ENCODE data around the gene SIGLEC12.

SIGLEC12 gene

GRCh38 chr19:51501594-51502263 is at the start of gene SIGLEC12:
TSS of gene SIGLEC12 (minus strand) at chr19:51501800. CDS start at chr19:51501733, 67 bp downstream.
- no peak for DNase-seq (ENCODE audit: low spot score)

DNA sequence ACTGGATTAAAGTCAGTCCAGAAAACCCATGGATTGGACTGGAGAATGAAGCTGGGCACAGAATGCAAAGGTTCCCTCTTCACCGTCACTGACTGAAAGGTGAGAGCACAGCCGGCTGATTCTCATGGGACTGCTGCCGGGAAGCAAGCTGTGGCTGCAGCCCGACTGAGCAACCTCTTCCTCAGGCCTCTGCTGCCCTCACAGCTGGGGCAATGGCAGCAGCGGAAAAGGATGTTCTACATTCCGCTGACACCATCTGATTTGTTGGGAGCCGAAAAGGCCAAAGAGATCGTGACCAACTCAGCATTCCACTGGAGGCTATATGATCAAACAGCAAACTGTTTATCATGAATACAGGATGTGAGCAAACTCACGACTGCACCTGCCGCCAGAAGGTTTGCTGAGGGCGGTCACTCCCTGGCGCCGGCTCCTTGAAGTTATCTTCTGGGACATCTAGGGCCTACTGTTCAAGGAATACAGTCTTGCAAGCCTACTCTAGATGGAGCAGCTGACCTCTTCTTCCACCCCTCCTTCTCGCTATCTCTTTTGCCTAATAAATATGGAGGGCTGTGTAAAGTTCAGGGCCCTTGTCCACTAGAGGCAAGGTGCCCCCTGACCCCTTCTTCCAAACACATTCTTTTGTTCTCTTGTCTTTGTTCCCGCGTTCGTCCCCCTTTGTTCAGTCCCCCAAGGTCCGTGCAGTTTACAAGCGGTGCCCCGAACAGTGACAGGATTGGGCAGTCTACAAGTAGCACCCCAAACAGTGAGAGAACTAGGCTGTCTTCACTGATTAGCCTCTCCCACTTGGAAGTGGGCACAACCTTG is 49.5 kb upstream of the SIGLEC12 start:
- DNase-seq (ENCODE audit: low spot score), result no peak

- DNase-seq (ENCODE audit: low spot score), result no peak
These were observed 48.1 kb upstream of the SIGLEC12 start for GRCh38 chr19:51549533-51550324.

DNA sequence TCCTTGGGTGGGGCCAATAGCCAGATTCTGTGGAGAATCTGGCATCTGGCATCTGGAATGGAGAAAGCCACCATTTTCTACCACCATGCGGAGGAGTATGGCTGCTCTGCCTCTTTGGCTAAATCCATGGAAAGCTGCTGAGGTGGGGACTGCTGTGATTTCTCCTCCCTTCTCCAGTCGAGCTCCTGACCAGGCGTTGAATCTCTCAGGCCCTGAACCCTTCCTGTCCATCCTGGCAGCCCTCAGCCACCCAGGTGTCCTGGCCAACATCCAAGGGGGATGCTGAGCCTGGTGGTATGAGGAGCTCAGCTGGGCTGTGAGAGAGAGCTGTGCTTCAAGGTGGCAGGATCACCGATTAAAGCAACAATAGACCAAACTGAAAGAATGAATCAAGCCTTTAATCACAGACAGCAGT is 47.3 kb upstream of the SIGLEC12 start:
- no peak for DNase-seq (ENCODE audit: low spot score)

- no peak for DNase-seq (ENCODE audit: low spot score)
These were observed 46.6 kb upstream of the SIGLEC12 start for GRCh38 chr19:51548213-51548651.

- no peak for DNase-seq (ENCODE audit: low spot score)
These were observed 46.0 kb upstream of the SIGLEC12 start for GRCh38 chr19:51547397-51548212.

- DNase-seq (ENCODE audit: low spot score), result no peak
These were observed 45.2 kb upstream of the SIGLEC12 start for GRCh38 chr19:51546650-51547396.

DNA sequence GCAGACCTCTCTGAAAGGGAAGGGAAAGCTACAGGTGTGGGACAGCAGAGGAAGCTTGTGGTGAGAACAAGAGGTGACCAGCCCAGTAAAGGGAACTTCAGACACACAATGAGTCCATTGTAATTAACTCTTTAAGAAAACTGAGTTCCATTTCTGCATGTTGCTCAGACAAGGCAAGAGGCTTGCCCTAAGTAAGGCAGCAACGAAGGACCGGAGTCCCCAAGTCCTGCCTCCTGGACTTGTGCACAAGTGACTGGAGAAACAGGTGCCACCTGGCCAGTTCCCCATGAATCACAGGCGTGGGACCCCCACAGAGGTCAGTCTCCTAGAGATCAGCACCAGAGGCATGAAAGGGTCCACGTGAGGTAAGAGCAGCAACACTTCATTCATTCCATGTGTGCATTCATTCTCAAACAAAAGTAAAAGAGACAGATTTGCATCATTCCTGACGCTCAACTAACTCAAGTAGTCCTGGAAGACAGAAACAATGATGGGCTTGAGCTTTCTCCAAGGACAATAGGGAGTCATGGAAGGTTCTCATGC is 44.6 kb upstream of the SIGLEC12 start:
- DNase-seq (ENCODE audit: low spot score), result no peak

GRCh38 chr19:51544038-51544437 is 42.4 kb upstream of the SIGLEC12 start:
- no peak for DNase-seq (ENCODE audit: low spot score)

GRCh38 chr19:51542699-51543098 is 41.1 kb upstream of the SIGLEC12 start:
- no peak for DNase-seq (ENCODE audit: low spot score)

DNA sequence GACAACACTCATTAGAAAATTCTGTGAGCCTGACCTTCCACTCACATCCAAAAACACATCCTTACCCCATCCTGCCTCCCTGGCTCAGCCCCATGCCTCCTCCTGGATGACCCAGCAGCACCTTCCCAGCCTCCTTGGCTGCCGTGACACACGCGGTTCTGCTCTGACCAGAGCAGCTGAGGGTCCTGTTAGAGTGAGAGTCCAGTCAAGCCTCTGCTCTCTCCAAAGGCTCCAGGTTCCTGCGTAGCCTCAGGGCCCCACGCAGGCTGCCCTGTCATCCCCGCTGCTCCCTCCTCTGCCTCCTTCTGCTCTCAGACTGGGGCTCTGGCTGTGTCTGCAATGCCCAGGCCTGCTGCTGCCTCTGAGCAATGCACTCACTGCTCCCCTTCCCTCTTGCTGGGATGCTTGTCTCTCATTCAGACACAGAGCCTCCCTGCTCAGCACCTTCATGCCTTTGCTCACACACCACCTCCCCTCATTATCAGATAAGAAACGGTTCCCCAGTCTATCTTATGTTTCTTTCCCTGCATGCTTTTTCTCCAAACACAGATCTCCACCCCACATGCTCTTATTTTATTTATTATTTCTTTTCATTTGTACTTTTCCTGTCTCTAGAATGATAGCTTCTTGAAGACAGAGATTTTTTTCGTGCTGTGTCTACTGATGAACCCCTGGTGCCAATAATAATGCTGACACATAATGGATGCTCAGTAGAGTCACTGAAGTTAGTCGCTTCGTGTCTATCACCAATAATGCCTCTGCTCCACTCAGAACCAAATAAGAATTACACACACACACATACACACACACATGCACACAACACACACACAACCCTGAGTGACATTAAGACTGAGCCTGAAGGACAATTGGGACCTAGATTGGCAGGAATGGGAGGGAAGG is 40.1 kb upstream of the SIGLEC12 start:
- no peak for DNase-seq (ENCODE audit: low spot score)

DNA sequence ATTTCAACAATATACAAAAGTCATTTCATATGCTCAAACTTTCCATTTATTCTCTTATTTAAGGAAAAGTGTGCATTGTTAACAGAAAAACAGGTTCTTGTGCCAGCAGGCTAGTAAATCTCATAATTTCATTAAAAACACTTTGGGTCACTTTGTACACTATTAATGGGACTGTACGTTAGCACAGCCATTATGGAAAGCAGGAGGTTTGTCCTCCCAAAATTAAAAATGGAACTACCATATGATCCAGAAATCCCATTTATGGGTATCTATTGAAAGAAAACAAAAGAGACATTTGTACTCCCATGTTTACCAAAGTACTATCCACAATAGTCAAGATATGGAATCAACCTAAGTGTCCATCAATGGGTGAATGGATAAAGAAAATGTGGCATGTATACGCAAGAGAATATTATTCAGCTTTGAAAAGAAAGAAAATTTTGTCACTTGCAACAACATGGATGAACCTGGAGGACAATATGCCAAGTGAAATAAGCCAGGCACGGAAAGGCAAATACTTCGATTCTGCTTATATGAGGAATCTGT is 38.3 kb upstream of the SIGLEC12 start:
- DNase-seq (ENCODE audit: low spot score), result no peak

GRCh38 chr19:51535535-51535934 is 33.9 kb upstream of the SIGLEC12 start:
- no peak for DNase-seq (ENCODE audit: low spot score)

- no peak for DNase-seq (ENCODE audit: low spot score)
These were observed 30.0 kb upstream of the SIGLEC12 start, which contains the start of gene SIGLEC6 for GRCh38 chr19:51531349-51532315. TSS of gene SIGLEC6 (minus strand) at chr19:51531670. CDS start at chr19:51531648, 22 bp downstream.

DNA sequence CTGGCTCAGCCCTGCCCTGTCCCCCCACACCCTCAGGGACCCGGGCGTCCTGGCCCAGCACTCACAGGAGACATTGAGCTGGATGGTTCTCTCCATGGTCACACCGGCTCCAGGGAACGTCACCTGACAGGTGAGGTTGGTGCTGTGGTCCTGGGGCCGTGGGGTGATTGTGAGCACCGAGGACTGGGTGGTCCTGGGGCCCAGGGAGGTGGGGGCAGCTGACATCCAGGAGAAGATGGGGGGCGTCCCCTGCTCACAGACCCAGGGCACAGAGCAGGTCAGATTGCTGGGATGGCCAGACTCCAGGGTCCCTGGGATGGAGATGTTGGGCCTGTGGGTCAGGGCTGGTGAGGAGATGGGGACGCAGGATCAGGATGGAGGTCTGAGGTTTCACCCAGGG is 29.0 kb upstream of the SIGLEC12 start:
- DNase-seq (ENCODE audit: low spot score), result no peak

- no peak for DNase-seq (ENCODE audit: low spot score)
These were observed 27.7 kb upstream of the SIGLEC12 start for GRCh38 chr19:51529301-51529700.

DNA sequence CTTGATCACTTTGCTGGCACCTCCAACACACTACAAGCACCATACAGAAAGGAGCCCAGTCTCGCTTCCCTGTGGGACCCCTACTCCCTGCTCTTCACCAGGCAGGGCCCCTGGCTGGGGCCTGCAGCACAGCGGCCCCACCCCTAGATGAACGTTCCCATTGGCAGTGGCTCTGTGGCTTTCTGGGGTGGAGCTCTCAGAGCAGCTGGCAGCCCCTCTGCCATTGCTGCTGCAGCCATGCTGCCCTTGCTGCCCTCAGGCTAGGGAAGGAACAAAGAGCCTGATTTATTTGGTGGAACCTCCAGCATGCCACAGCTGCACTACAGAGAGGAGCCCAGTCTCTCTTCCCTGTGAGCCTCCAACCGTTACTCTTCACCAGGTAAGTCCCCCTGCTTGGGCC is 24.1 kb upstream of the SIGLEC12 start:
- DNase-seq (ENCODE audit: low spot score), result no peak

DNA sequence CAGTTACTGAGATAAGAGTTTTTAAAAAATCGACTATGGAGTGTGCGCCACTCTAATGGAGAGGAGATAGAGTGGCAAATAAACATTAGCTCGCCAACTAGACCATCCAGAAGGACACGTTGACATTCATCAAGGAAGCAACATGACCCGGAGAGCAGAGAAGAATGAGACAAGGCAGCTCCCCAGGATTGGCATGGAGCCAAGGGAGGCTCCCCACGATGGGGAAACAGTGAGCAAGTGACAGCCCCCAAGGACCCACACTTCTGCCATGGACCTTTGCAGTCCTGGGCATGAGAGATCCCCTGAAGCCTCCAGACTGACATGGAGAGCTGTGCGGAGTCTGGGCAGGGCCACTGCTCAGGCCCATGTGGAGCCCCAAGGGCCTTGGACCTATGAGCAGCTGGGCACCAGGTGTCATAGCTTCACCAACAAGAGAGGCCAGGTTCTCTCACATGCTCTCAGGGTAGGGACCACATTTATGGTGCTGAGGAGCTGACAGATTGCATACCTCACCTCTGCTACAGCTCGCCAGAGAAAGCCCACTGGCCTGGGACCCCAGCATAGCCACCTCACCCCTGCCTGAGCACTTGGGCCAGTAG is 23.2 kb upstream of the SIGLEC12 start:
- DNase-seq (ENCODE audit: low spot score), result no peak
